HEK293 (cell line): ENCODE data around the gene PLAGL1.

ENCODE experiments used
- CTCF ChIA-PET: fragments of 350-600 bp; formaldehyde crosslinking; extraction: SDS; loops from one replicate; lab custom pipeline; 2021; ENCODE audit warnings: antibody characterized with exemption; lab: Yijun Ruan, JAX
- POLR2A ChIA-PET: fragments of 300-600 bp; formaldehyde crosslinking; extraction: SDS; loops from one replicate; lab custom pipeline; 2020; ENCODE audit warnings: antibody characterized with exemption, inconsistent platforms; lab: Yijun Ruan, JAX
- H3K27ac ChIP-seq: fragments of 200-500 bp; sonication (Bioruptor generic); 2 replicates; pipeline ENCODE4 v1.5.1; 2014; ENCODE audit warnings: low read depth, low read length, control low read depth, inconsistent platforms; ENCODE audit errors: extremely low read depth
- H3K36me3 ChIP-seq, 2 experiments: fragments of 200-500 bp in 1 of 2; sonication (Bioruptor generic) in 1 of 2; 1 replicate in 1 of 2; 2 replicates in 1 of 2; pipeline ENCODE4 v1.5.1; 2014 to 2017; ENCODE audit warnings: inconsistent platforms in 2 of 2, low read length in 2 of 2; ENCODE audit not compliant: control insufficient read depth in 2 of 2, insufficient read depth in 1 of 2
- H3K4me1 ChIP-seq: fragments of 200-500 bp; sonication (Bioruptor generic); 2 replicates; pipeline ENCODE4 v1.5.1; 2014; ENCODE audit warnings: mild to moderate bottlenecking, low read length, inconsistent platforms; ENCODE audit not compliant: control insufficient read depth, insufficient read depth
- H3K4me3 ChIP-seq: 2 replicates; pipeline ENCODE4 v1.5.1; 2011; ENCODE audit warnings: low read depth, mild to moderate bottlenecking, control low read depth, low read length, moderate library complexity
- H3K9me3 ChIP-seq: fragments of 200-500 bp; sonication (Bioruptor generic); 2 replicates; pipeline ENCODE4 v1.5.1; 2014; ENCODE audit warnings: low read depth, low read length, inconsistent platforms; ENCODE audit not compliant: control insufficient read depth, insufficient read depth
- BCL11A ChIP-seq: fragments of 450-650 bp; formaldehyde crosslinking; IDR thresholded peaks from 2 replicates; pipeline ENCODE4 v1.5.1; 2016; ENCODE audit warnings: low read depth, missing biosample characterization, missing genetic modification characterization
- HOXA7 ChIP-seq: sonication (generic); formaldehyde crosslinking; IDR thresholded peaks from 2 replicates; pipeline ENCODE4 v1.8.1; 2022; ENCODE audit warnings: missing genetic modification reagents, borderline replicate concordance
- HOXD13 ChIP-seq: sonication (generic); formaldehyde crosslinking; IDR thresholded peaks from 2 replicates; pipeline ENCODE4 v1.8.0; 2022; ENCODE audit warnings: missing genetic modification reagents, borderline replicate concordance
- MEIS1 ChIP-seq: sonication (generic); formaldehyde crosslinking; IDR thresholded peaks from 2 replicates; pipeline ENCODE4 v1.8.1; 2022; ENCODE audit warnings: missing genetic modification reagents, mild to moderate bottlenecking, borderline replicate concordance
- SCRT2 ChIP-seq: fragments of 450-650 bp; formaldehyde crosslinking; IDR thresholded peaks from 2 replicates; pipeline ENCODE4 v1.5.1; 2016; ENCODE audit warnings: missing biosample characterization, missing genetic modification characterization
- ZNF221 ChIP-seq: fragments of 450-650 bp; formaldehyde crosslinking; IDR thresholded peaks from 2 replicates; pipeline ENCODE4 v1.5.1; 2017; ENCODE audit warnings: missing biosample characterization, missing genetic modification characterization, borderline replicate concordance
- ZNF223 ChIP-seq: fragments of 450-650 bp; formaldehyde crosslinking; IDR thresholded peaks from 2 replicates; pipeline ENCODE4 v1.5.1; 2016; ENCODE audit warnings: missing biosample characterization, missing genetic modification characterization
- ZNF248 ChIP-seq: fragments of 450-650 bp; formaldehyde crosslinking; IDR thresholded peaks from 2 replicates; pipeline ENCODE4 v1.5.1; 2017; ENCODE audit warnings: missing biosample characterization, missing genetic modification characterization
- ZNF292 ChIP-seq: fragments of 450-650 bp; formaldehyde crosslinking; IDR thresholded peaks from 2 replicates; pipeline ENCODE4 v1.5.1; 2016; ENCODE audit warnings: low read depth, missing biosample characterization, missing genetic modification characterization, borderline replicate concordance
- ZNF488 ChIP-seq: fragments of 450-650 bp; formaldehyde crosslinking; IDR thresholded peaks from 2 replicates; pipeline ENCODE4 v1.5.1; 2016; ENCODE audit warnings: missing biosample characterization, missing genetic modification characterization
- ZNF513 ChIP-seq: fragments of 450-650 bp; IDR thresholded peaks from 2 replicates; pipeline ENCODE4 v1.5.1; 2018; ENCODE audit warnings: missing biosample characterization, missing genetic modification characterization
- ZNF623 ChIP-seq: fragments of 450-650 bp; formaldehyde crosslinking; IDR thresholded peaks from 2 replicates; pipeline ENCODE4 v1.5.1; 2016; ENCODE audit warnings: missing biosample characterization, missing genetic modification characterization
- ZNF624 ChIP-seq: fragments of 450-650 bp; formaldehyde crosslinking; IDR thresholded peaks from 2 replicates; pipeline ENCODE4 v1.5.1; 2017; ENCODE audit warnings: missing biosample characterization, missing genetic modification characterization
- ZNF658 ChIP-seq: fragments of 450-650 bp; formaldehyde crosslinking; IDR thresholded peaks from 2 replicates; pipeline ENCODE4; 2016; ENCODE audit warnings: missing biosample characterization, missing genetic modification characterization
- ZNF707 ChIP-seq: fragments of 450-650 bp; formaldehyde crosslinking; IDR thresholded peaks from 2 replicates; pipeline ENCODE4 v1.5.1; 2016; ENCODE audit warnings: missing biosample characterization, missing genetic modification characterization
- ZNF768 ChIP-seq: fragments of 450-650 bp; formaldehyde crosslinking; IDR thresholded peaks from 2 replicates; pipeline ENCODE4 v1.5.1; 2018; ENCODE audit warnings: missing biosample characterization, mild to moderate bottlenecking, missing genetic modification characterization
- ZNF830 ChIP-seq: fragments of 450-650 bp; IDR thresholded peaks from 2 replicates; pipeline ENCODE4 v1.5.0; 2018; ENCODE audit warnings: missing biosample characterization, missing genetic modification characterization, low read depth, mild to moderate bottlenecking, moderate library complexity
- ZNF843 ChIP-seq: fragments of 450-650 bp; formaldehyde crosslinking; IDR thresholded peaks from 2 replicates; pipeline ENCODE4 v1.5.1; 2016; ENCODE audit warnings: missing biosample characterization, missing genetic modification characterization
- ZSCAN16 ChIP-seq: fragments of 450-650 bp; formaldehyde crosslinking; IDR thresholded peaks from 2 replicates; pipeline ENCODE4 v1.5.1; 2016; ENCODE audit warnings: missing biosample characterization, missing genetic modification characterization
- TF ChIP-seq, protein P1 (sequence below): IDR thresholded peaks from 2 replicates; pipeline ENCODE4 v1.6.1; 2011; ENCODE audit warnings: mild to moderate bottlenecking, low read depth, low read length, borderline replicate concordance
- TF ChIP-seq, protein P2 (sequence below): fragments of 450-650 bp; formaldehyde crosslinking; IDR thresholded peaks from 2 replicates; pipeline ENCODE4 v1.5.1; 2016; ENCODE audit warnings: missing biosample characterization, missing genetic modification characterization
- TF ChIP-seq, protein P3 (sequence below): fragments of 450-650 bp; formaldehyde crosslinking; optimal IDR thresholded peaks from 2 replicates; pipeline ENCODE3; 2016; ENCODE audit warnings: missing biosample characterization, mild to moderate bottlenecking, missing genetic modification characterization

PLAGL1 gene

DNA sequence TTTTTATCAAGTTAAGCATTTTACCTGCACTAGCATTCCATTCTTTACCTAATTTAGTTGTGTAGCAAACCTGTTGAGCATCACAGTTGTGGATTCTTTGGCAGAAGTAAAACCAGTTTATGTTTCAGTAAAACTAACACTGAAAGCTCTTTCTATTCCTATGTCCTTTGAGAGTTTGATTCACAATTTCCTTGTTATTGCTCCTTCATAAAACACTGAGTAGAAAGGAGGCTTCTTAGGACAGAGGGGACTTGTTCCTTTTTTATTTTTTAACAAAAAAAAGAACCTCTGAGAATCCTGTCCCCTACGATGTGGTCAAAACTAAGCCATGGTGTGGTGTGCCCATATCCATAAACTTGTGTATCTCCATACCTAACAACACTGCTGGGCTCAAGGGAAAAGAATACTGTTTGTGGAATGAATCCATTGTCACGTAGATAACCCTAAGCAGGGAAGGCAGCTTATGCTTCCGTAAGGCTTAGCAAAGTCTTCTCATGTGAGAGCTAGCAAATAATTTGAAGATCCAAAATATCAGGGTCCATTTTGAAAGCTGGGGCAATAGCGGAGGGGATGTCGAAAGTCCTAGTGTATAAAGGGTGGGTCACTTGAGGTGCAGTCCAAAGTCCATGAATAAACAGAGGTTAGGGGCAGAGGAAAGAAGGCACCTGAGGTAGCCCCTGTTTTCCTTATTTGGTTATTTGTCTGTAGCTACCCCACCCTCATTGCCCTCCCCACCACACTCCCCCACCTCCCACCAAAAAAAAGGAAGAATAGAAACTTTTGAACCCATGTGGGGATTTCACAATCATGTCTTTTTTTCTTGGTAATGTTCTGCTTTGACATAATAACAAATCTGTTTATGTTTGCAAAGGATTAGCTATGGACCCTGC, 71.0 kb downstream of the PLAGL1 start:
- no peak overlapping the region for H3K4me3 ChIP-seq
- no peaks in the 10 kb centered on the region for H3K4me1 ChIP-seq
- TF ChIP-seq SCRT2: 0 out of 2 replicates have a peak, but pooled peaks have one; percentile 20
- TF ChIP-seq ZNF623 (tag by site-specific recombination): no peak
- H3K9me3 ChIP-seq: no peaks in the 10 kb centered on the region
- ChIA-PET CTCF (interaction anchor here (0.7 to 10.3 kb wide), 6 partner anchors 16 to 76 kb away, joined by 3 to 120 read pairs (median 4); no protein-coding TSS in a partner anchor), POLR2A (interaction anchor here (0.7 kb wide), 1 partner anchor 71 kb away, joined by 3 read pairs; the partner anchor contains the start of gene PLAGL1)
- no peak overlapping the region for H3K27ac ChIP-seq
- no peaks in the 10 kb centered on the region for H3K36me3 ChIP-seq

DNA sequence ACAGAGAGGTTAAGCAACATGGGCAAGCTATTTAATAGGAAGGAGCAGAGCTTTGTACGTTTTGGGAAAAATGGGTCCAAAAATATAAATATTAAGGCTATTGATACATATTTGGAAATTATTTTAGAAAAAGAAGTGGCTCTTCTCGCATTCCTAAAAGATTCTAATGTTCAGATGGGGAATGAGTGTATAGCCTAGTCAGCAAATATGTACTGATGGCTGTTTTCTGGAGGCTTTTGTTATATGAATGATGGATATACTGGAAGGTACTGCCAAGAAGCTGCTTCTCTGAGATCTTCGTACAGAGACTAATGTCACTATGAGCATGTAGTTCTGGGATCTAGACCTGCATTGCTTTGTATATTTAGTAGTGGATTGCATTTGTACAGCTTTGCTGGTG, 71.7 kb downstream of the PLAGL1 start:
- TF ChIP-seq ZNF221 (tag by site-specific recombination) (no peak), HOXA7 (CRISPR knock-in tag) (no peak), ZNF624 (tag by site-specific recombination) (no peak), ZNF292 (tag by site-specific recombination) (no peak), ZNF488 (tag by site-specific recombination) (no peak), MEIS1 (CRISPR knock-in tag) (no peak), ZNF223 (tag by site-specific recombination) (no peak), ZNF843 (tag by site-specific recombination) (no peak), ZNF248 (tag by site-specific recombination) (no peak), ZNF768 (tag by site-specific recombination) (no peak), BCL11A (tag by site-specific recombination) (no peak), ZNF658 (tag by site-specific recombination) (no peak), ZSCAN16 (no peak), ZNF830 (no peak)
- TF ChIP-seq, protein P1, sequence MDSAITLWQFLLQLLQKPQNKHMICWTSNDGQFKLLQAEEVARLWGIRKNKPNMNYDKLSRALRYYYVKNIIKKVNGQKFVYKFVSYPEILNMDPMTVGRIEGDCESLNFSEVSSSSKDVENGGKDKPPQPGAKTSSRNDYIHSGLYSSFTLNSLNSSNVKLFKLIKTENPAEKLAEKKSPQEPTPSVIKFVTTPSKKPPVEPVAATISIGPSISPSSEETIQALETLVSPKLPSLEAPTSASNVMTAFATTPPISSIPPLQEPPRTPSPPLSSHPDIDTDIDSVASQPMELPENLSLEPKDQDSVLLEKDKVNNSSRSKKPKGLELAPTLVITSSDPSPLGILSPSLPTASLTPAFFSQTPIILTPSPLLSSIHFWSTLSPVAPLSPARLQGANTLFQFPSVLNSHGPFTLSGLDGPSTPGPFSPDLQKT: no peak
- TF ChIP-seq, protein P2, sequence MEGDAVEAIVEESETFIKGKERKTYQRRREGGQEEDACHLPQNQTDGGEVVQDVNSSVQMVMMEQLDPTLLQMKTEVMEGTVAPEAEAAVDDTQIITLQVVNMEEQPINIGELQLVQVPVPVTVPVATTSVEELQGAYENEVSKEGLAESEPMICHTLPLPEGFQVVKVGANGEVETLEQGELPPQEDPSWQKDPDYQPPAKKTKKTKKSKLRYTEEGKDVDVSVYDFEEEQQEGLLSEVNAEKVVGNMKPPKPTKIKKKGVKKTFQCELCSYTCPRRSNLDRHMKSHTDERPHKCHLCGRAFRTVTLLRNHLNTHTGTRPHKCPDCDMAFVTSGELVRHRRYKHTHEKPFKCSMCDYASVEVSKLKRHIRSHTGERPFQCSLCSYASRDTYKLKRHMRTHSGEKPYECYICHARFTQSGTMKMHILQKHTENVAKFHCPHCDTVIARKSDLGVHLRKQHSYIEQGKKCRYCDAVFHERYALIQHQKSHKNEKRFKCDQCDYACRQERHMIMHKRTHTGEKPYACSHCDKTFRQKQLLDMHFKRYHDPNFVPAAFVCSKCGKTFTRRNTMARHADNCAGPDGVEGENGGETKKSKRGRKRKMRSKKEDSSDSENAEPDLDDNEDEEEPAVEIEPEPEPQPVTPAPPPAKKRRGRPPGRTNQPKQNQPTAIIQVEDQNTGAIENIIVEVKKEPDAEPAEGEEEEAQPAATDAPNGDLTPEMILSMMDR: no peak

DNA sequence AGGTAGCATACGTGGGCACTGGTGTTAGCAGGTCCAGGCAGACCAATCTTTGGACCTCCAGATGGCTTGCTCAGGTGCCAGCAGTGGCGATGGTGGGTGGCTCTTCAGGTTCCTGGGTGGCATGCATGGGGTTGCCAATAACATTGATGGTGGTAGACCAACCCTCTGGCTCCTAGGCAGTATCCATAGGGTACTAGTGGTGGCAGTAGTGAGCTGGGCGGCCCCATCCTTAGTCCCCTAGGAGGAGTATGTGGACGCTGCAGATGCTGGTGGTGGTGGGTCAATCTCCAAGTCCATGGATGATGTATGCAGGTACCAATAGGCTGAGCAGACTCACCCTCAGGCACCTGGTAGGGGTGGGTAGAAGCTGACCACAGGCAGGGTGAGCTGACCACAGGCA, 73.2 kb downstream of the PLAGL1 start:
- no peaks in the 10 kb centered on the region for H3K36me3 ChIP-seq
- no peak overlapping the region for H3K4me3 ChIP-seq
- TF ChIP-seq HOXD13 (CRISPR knock-in tag) (no peak), ZNF707 (no peak), ZNF843 (tag by site-specific recombination) (no peak), ZNF513 (tag by site-specific recombination) (no peak), ZNF658 (tag by site-specific recombination) (no peak)
- TF ChIP-seq, protein P3, sequence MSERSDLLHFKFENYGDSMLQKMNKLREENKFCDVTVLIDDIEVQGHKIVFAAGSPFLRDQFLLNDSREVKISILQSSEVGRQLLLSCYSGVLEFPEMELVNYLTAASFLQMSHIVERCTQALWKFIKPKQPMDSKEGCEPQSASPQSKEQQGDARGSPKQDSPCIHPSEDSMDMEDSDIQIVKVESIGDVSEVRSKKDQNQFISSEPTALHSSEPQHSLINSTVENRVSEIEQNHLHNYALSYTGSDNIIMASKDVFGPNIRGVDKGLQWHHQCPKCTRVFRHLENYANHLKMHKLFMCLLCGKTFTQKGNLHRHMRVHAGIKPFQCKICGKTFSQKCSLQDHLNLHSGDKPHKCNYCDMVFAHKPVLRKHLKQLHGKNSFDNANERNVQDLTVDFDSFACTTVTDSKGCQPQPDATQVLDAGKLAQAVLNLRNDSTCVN (tag by site-specific recombination): no peak
- ChIA-PET POLR2A (no interaction called here), CTCF (interaction anchor here (0.6 to 1.6 kb wide), 2 partner anchors 9 to 314 kb away, joined by 3 to 4 read pairs; no protein-coding TSS in a partner anchor)
- H3K4me1 ChIP-seq: no peaks in the 10 kb centered on the region
- no peak overlapping the region for H3K27ac ChIP-seq
- no peaks in the 10 kb centered on the region for H3K9me3 ChIP-seq

More for the DNA sequence above, 71.7 kb downstream of the PLAGL1 start:
- Histone ChIP-seq H3K4me1 (no peaks in the 10 kb centered on the region), H3K9me3 (no peaks in the 10 kb centered on the region), H3K4me3 (no peak overlapping the region), H3K27ac (no peak overlapping the region), H3K36me3 (no peaks in the 10 kb centered on the region)
- ChIA-PET CTCF (interaction anchor here (0.7 to 10.3 kb wide), 7 partner anchors 11 to 77 kb away, joined by 3 to 120 read pairs (median 3); no protein-coding TSS in a partner anchor), POLR2A (no interaction called here)
